GM15510 (cell line): ENCODE results near the gene GYPC.

Source experiments
- POLR2A ChIP-seq: IDR thresholded peaks from 3 replicates; pipeline ENCODE4 v1.6.1; 2011; ENCODE audit warnings: borderline replicate concordance; ENCODE audit not compliant: insufficient read length; ENCODE audit errors: extremely low read depth

GYPC gene

GRCh38 chr2:126678269-126679065, 22.5 kb downstream of the GYPC start:
- TF ChIP-seq POLR2A: no peak

GRCh38 chr2:126679094-126679713, 23.2 kb downstream of the GYPC start:
- no peak for TF ChIP-seq POLR2A

- no peak for TF ChIP-seq POLR2A
Measured at GRCh38 chr2:126681505-126681904, 25.5 kb downstream of the GYPC start.

- TF ChIP-seq POLR2A: no peak
Measured at GRCh38 chr2:126685629-126686028, 29.7 kb downstream of the GYPC start.

DNA sequence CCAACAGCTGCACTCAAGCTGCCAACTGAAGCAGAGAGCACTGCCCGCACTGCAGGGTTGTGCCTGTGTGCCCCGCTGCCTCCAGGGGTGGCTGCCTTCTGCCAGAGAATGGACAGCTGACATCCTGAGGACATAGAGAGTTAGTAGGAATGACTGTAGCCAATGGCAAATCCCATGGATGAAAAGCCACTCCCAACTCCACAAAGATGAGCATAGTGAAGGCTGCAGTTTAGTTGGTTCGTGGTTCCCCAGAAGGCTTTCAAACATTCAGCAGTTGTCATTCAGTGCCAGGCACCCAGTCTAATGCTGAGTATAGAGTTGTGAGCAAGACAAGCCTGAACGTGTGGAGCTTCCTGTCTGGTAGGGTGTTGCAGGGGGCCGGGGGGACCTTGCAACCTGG, 30.3 kb downstream of the GYPC start:
- no peak for TF ChIP-seq POLR2A

- no peak for TF ChIP-seq POLR2A
Measured at GRCh38 chr2:126686841-126687485, 31.0 kb downstream of the GYPC start.

- no peak for TF ChIP-seq POLR2A
Measured at GRCh38 chr2:126687503-126687902, 31.5 kb downstream of the GYPC start.

DNA sequence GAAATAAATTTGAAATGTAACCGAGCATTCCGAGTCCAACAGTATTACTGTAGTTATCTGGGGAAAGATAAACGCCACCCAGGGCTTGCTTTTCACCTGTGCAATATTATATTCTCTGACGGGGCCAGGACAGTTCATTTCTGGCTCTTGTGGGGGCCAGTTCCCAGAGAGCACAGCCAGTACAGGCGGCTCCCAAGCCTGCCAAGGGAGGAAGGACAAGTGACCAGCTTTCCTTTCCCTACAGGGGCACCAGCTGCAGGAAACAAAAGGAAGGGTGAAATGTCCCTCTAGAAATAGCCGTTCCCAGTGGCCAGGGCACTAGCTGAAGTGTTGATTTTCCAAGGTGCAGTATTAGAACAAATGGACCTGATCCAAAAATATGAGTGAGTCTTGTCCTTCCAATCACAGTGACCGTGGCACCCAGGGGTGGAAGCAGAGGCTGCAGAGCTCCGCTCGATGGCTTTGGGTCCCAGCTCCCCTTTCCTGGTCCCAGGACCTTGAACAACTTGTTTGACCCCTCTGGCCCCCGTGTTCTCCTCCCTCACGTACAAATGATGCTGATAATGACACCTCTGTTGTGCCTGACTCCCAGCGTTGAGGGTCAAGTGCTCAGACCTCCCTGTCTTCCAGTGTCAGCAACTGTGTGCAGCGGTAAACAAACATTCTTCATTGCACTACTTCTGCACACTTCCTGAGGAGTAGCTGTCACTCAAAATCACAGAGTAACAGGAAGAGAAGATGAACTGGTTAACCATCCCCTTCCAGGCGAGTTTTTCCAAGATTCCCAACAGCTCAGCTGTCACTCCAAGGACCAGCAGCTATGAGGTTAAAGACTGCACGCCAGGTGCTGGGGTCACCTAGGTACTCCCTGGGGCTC, 40.9 kb downstream of the GYPC start:
- no peak for TF ChIP-seq POLR2A

GRCh38 chr2:126698376-126698775, 42.4 kb downstream of the GYPC start:
- no peak for TF ChIP-seq POLR2A

DNA sequence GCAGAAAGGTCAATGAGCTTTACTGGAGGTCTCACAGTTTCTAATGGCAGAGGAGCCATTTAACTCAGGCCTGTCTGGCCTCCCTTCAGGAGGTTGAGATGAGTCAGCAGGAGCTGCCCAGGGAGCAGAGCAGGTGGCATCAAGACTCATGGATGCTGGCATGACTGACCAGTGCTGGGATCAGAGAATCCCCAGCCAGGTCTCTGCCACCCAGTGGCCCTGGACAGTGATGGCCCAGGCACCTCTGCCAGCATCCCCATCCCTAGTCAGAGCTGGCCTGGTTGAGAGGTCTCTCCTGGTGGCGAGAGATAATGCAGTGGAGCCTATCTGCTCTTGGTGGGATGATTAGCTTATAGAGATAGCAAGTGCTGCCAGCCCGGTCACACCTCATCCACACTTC, 43.1 kb downstream of the GYPC start:
- TF ChIP-seq POLR2A: no peak

DNA sequence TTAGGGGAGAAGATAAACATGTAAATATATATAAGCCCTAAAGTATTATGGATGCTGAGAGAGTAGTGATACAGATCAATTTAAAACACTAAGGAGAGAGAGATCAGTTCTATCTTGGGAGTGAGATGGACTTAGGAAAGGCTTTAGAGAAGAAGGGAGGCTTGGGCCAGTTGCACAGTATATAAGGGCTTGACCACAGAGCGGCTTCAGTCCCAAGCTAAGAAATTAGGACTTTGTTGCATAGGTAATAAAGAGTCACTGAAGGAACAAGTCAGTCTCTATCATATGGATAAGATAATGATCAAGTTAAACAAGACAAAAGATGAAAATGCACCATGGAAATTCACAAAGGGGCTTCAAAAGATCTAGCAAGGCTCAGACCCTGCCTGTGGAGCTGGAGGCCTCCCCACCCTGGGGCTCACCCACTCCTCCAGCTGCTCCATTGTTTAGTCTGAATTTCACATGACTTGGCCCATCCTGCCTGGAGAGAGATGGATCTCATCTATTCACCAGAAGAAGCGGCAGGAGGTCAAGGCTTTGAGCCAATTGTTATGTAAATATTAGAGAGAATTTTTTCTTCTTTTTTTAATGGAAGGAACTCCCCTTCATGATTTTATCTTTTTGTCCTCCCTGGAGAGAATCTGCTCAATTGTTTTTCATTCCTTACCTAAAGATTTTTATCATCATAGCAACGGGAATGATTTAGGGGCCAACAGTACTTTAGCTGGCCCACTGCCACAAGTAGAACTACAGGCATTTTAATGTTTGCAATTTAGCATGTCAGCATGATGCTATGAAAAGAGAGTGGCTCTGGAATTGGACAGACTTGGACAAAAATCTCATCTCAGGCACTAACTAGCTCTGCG, 44.0 kb downstream of the GYPC start:
- no peak for TF ChIP-seq POLR2A

DNA sequence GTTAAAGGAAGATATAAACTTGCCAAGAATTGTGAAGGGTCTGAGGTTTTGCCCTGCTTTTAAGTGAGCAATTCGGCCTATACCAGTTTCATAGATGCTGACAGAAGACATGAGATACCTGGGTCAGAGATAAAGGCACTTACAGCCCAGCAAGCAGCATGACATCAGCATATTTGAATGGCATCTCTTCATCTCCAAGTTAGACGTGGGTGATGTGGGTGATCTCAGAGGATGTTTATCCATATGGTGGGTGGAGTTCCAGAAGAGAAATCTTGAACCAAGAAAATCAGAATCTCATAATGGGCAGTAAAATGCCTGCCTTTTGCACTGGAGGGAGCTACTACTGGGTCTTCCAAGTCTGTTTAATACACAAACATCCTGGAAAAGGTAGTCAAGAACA, 44.7 kb downstream of the GYPC start:
- no peak for TF ChIP-seq POLR2A

- no peak for TF ChIP-seq POLR2A
Measured at GRCh38 chr2:126703311-126703710, 47.4 kb downstream of the GYPC start.
